HG02840 (cell line): ENCODE results near the gene SOX18.

Source experiments
- ATAC-seq: cut with Tn5 transposase; IDR thresholded peaks from one replicate; pipeline ENCODE4 v1.9.1; 2021; ENCODE audit warnings: mild to moderate bottlenecking, moderate library complexity, moderate number of reproducible peaks; ENCODE audit not compliant: unreplicated experiment, low FRiP score

SOX18 gene

GRCh38 chr20:64080813-64081623, 31.6 kb upstream of the SOX18 start:
- ATAC-seq: no peak

GRCh38 chr20:64080013-64080812, 30.8 kb upstream of the SOX18 start, which contains the start of gene OPRL1:
OPRL1 (plus strand) TSS chr20:64080082; CDS start chr20:64092721, 12,639 bp downstream.
- no peak for ATAC-seq

GRCh38 chr20:64079273-64080012, 30.0 kb upstream of the SOX18 start, which contains the start of gene RGS19:
RGS19 (minus strand) TSS chr20:64079518; CDS start chr20:64076886, 2,632 bp downstream.
- ATAC-seq: peak; percentile 35

GRCh38 chr20:64078934-64079272, 29.5 kb upstream of the SOX18 start:
- no peak for ATAC-seq

- ATAC-seq: no peak
Observed at GRCh38 chr20:64077876-64078551, 28.6 kb upstream of the SOX18 start.

- no peak for ATAC-seq
Observed at GRCh38 chr20:64077541-64077875, 28.1 kb upstream of the SOX18 start.

- ATAC-seq: no peak
Observed at GRCh38 chr20:64077094-64077493, 27.7 kb upstream of the SOX18 start.

GRCh38 chr20:64076061-64076997, 26.9 kb upstream of the SOX18 start:
- ATAC-seq: no peak

- ATAC-seq: no peak
Observed at GRCh38 chr20:64075556-64075955, 26.1 kb upstream of the SOX18 start.

GRCh38 chr20:64074963-64075362, 25.5 kb upstream of the SOX18 start:
- ATAC-seq: no peak

- no peak for ATAC-seq
Observed at GRCh38 chr20:64074184-64074789, 24.8 kb upstream of the SOX18 start.

- ATAC-seq: no peak
Observed at GRCh38 chr20:64073476-64074183, 24.2 kb upstream of the SOX18 start.

- ATAC-seq: no peak
Observed at GRCh38 chr20:64072498-64073063, 23.1 kb upstream of the SOX18 start.

GRCh38 chr20:64071341-64072332, 22.2 kb upstream of the SOX18 start:
- ATAC-seq: no peak

- ATAC-seq: no peak
Observed at GRCh38 chr20:64070244-64070993, 21.0 kb upstream of the SOX18 start.

- ATAC-seq: no peak
Observed at GRCh38 chr20:64069614-64070243, 20.3 kb upstream of the SOX18 start.
